ENCODE measurements around the gene JMJD1C.

DNA sequence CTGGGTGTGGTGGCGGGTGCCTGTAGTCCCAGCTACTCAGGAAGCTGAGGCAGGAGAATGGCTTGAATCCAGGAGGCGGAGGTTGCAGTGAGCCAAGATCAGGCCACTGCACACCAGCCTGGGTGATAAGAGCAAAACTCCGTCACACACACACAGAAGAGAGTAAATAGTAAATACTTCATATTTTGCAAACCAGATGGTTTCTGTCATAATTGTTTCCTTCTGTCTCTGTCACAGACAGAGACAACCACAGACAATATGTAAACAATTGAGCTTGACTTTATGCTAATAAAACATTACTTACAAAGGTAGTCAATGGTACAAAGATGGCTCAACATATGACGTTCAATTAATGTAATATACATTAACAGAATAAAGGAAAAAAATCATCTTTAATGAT lies 83.7 kb downstream of the JMJD1C start:
- TF ChIP-seq, protein P1, sequence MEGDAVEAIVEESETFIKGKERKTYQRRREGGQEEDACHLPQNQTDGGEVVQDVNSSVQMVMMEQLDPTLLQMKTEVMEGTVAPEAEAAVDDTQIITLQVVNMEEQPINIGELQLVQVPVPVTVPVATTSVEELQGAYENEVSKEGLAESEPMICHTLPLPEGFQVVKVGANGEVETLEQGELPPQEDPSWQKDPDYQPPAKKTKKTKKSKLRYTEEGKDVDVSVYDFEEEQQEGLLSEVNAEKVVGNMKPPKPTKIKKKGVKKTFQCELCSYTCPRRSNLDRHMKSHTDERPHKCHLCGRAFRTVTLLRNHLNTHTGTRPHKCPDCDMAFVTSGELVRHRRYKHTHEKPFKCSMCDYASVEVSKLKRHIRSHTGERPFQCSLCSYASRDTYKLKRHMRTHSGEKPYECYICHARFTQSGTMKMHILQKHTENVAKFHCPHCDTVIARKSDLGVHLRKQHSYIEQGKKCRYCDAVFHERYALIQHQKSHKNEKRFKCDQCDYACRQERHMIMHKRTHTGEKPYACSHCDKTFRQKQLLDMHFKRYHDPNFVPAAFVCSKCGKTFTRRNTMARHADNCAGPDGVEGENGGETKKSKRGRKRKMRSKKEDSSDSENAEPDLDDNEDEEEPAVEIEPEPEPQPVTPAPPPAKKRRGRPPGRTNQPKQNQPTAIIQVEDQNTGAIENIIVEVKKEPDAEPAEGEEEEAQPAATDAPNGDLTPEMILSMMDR (conservative IDR thresholded peaks at IDR 0.05; ENCODE audit: low read length): no peak
- TF ChIP-seq EZH2phosphoT487 (IDR thresholded peaks at IDR 0.05; ENCODE audit: borderline replicate concordance): no peak

Measured in Loucy (cell line).